PC-3 (cell line): Measurements from ENCODE around the gene PXMP4. TPM values are rescaled to one million over a fixed set of nuclear protein-coding genes. Genes with fewer than 3 reads are reported as not detected.
A peak's percentile ranks its signal among the peaks of the same experiment; 100 is the strongest.

Source experiments
- ATAC-seq: fragments of 200-7000 bp; cut with Tn5 transposase; 2 replicates; pipeline ENCODE4 v1.9.1; 2020; ENCODE audit warnings: mild to moderate bottlenecking, moderate library complexity
- BruUV-seq: library from RNA; stranded (reverse); fragments of 400-500 nt; replicated peaks from 2 replicates; lab custom pipeline; 2021; lab: Mats Ljungman, UMichigan
- CTCF ChIA-PET: fragments of 300-600 bp; sonication (Branson Sonifier 250); formaldehyde crosslinking; loops from one replicate; lab custom pipeline; 2022; ENCODE audit warnings: antibody characterized with exemption; lab: Charles Lee
- POLR2A ChIA-PET: fragments of 300-600 bp; sonication (Branson Sonifier 250); formaldehyde crosslinking; loops from one replicate; lab custom pipeline; 2022; ENCODE audit warnings: antibody characterized with exemption; ENCODE audit not compliant: unreplicated experiment; lab: Charles Lee
- DNase-seq: peaks from one replicate; pipeline ENCODE4 v3.0.0-alpha.2; 2015
- H2AFZ ChIP-seq: fragments of 300-600 bp; sonication (generic); 2 replicates; pipeline ENCODE4 v1.6.0; 2016; ENCODE audit warnings: antibody characterized with exemption, low read length
- H3F3A ChIP-seq: fragments of 300-600 bp; sonication (generic); one replicate; pipeline ENCODE4 v1.6.0; 2017; ENCODE audit warnings: antibody characterized with exemption, low read length, control low read depth, mild to moderate bottlenecking; ENCODE audit not compliant: unreplicated experiment
- H3K27ac ChIP-seq: fragments of 300-600 bp; sonication (generic); 2 replicates; pipeline ENCODE4 v1.5.1; 2016; ENCODE audit warnings: mild to moderate bottlenecking, low read length
- H3K27me3 ChIP-seq: fragments of 300-600 bp; sonication (generic); 2 replicates; pipeline ENCODE4 v1.6.1; 2016; ENCODE audit warnings: low read length, mixed read lengths
- H3K36me3 ChIP-seq: fragments of 300-600 bp; sonication (generic); 2 replicates; pipeline ENCODE4 v1.6.1; 2016; ENCODE audit warnings: low read depth, mixed run types, low read length, mixed read lengths
- H3K4me1 ChIP-seq: fragments of 300-600 bp; sonication (generic); 2 replicates; pipeline ENCODE4 v1.5.1; 2016; ENCODE audit warnings: low read length; ENCODE audit not compliant: insufficient read depth
- H3K4me2 ChIP-seq: fragments of 300-600 bp; sonication (generic); 2 replicates; pipeline ENCODE4 v1.6.0; 2016; ENCODE audit warnings: low read length
- H3K4me3 ChIP-seq: fragments of 300-600 bp; sonication (generic); 2 replicates; pipeline ENCODE4 v1.5.1; 2016; ENCODE audit warnings: mild to moderate bottlenecking, low read length, mixed read lengths
- H3K79me2 ChIP-seq: fragments of 300-600 bp; sonication (generic); 2 replicates; pipeline ENCODE4 v1.6.1; 2017; ENCODE audit warnings: low read length, mixed read lengths
- H3K9ac ChIP-seq: fragments of 300-600 bp; sonication (generic); 2 replicates; pipeline ENCODE4 v1.6.0; 2016; ENCODE audit warnings: mild to moderate bottlenecking, low read length
- H3K9me2 ChIP-seq: fragments of 300-600 bp; sonication (generic); replicated peaks from 2 replicates; pipeline ENCODE4 v1.6.1; 2016; ENCODE audit warnings: mixed run types, low read length, mixed read lengths
- H3K9me3 ChIP-seq: fragments of 300-600 bp; sonication (generic); 2 replicates; pipeline ENCODE4 v1.6.1; 2016; ENCODE audit warnings: low read length, mixed read lengths
- H4K20me1 ChIP-seq: fragments of 300-600 bp; sonication (generic); 2 replicates; pipeline ENCODE4 v1.6.1; 2016; ENCODE audit warnings: low read length, mixed read lengths
- EZH2 ChIP-seq: fragments of 300-600 bp; sonication (generic); IDR thresholded peaks from one replicate; pipeline ENCODE4 v1.6.1; 2017; ENCODE audit warnings: antibody characterized with exemption, mild to moderate bottlenecking, low read length; ENCODE audit not compliant: unreplicated experiment
- EZH2phosphoT487 ChIP-seq: fragments of 300-600 bp; sonication (generic); IDR thresholded peaks from 2 replicates; pipeline ENCODE4 v1.6.1; 2018; ENCODE audit warnings: mild to moderate bottlenecking, antibody characterized with exemption, low read length, borderline replicate concordance
- intact Hi-C: fragments of 100-400 bp; cut with micrococcal nuclease; formaldehyde crosslinking; loops from 2 replicates; pipeline ENCODE4 v1.9.0; 2023
- total RNA-seq: library from RNA; depleted of rRNA; stranded (reverse); fragments of >200 nt; gene quantifications from 2 replicates; pipeline ENCODE4 v1.2.3, GENCODE V29; 2014
- TF ChIP-seq, protein P1 (sequence below): fragments of 300-600 bp; sonication (generic); conservative IDR thresholded peaks from 2 replicates; pipeline ENCODE4 v1.5.1; 2017; ENCODE audit warnings: antibody characterized with exemption, low read depth, mild to moderate bottlenecking, low read length

PXMP4 gene
- total RNA-seq, 1 experiment from 2014 or later, result not detected

DNA sequence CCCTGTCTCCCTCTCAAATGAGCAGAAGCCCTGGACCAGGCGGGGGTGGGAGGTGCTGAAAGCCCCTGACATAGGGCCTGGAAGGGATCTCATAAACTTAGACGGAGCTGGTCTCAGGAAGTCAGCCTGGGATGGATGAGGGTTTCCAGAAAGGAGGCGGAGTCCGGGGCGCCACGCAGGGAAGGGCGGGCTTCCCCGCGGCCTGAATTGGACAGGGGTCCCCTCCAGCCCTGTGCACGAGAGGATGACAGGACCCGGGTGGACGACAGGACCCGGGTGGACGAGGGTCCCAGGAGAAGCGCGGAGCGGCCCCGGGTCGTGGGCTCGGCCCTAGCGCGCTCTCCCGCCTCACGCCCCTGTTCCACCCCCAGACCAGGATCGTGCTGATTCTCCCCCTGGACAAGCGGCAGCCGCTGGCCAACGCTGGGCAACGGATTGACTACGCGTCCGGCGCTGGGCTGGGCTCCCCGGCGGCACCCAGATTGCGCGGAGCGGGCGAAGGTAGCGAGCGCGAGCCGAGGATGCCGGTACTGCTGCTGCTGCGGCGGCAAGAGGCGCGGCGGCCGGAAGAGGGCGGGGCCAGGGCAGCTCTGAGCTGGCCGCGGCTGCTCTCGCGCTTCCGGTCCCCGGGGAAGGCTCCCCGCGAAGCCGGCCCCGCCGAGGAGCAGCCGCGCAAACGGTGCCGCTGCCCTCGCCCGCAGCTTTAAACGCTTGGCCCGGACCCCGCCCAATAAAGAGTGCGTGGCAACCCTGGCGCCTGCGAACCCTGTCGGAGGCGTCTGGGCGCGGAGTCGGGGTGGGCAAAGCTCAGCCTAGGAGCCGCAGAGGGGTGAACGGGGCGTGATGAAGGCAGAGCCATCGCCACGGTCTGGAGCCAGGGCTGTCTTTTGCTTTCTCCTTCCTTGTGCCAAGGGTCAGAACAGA lies 56.7 kb downstream of the PXMP4 start:
- Histone ChIP-seq H3K9me3 (no peaks in the 10 kb centered on the region), H2AFZ (peak overlapping the region; percentile 91), H3K4me3 (peak overlapping the region; percentile 81), H3K9ac (peak overlapping the region; percentile 73), H4K20me1 (no peaks in the 10 kb centered on the region), H3F3A (no peaks in the 10 kb centered on the region), H3K27ac (0 out of 2 replicates have a peak overlapping the region, but pooled peaks have one; percentile 2), H3K4me2 (peak overlapping the region; percentile 98), H3K79me2 (0 out of 2 replicates have a peak, but pooled peaks cover 2% of the 10 kb centered on the region), H3K4me1 (peaks cover 23% of the 10 kb centered on the region; the same call in 1 of the 2 replicates), H3K9me2 (no peaks in the 10 kb centered on the region), H3K27me3 (no peaks in the 10 kb centered on the region), H3K36me3 (peaks cover 2% of the 10 kb centered on the region; the same call in 1 of the 2 replicates)
- ChIA-PET POLR2A (interaction anchor here (0.6 to 0.7 kb wide), 3 partner anchors 149 to 397 kb away, joined by 4 to 6 read pairs (median 6); no protein-coding TSS in a partner anchor), CTCF (interaction anchor here (0.7 kb wide), 1 partner anchor 173 kb away, joined by 3 read pairs; the partner anchor contains the start of gene CBFA2T2)
- intact Hi-C loops, result no loop called here
- ATAC-seq (peak; percentile 65), DNase-seq (peak; percentile 78)
- TSS peak; percentile 25 for BruUV-seq
- TF ChIP-seq, protein P1, sequence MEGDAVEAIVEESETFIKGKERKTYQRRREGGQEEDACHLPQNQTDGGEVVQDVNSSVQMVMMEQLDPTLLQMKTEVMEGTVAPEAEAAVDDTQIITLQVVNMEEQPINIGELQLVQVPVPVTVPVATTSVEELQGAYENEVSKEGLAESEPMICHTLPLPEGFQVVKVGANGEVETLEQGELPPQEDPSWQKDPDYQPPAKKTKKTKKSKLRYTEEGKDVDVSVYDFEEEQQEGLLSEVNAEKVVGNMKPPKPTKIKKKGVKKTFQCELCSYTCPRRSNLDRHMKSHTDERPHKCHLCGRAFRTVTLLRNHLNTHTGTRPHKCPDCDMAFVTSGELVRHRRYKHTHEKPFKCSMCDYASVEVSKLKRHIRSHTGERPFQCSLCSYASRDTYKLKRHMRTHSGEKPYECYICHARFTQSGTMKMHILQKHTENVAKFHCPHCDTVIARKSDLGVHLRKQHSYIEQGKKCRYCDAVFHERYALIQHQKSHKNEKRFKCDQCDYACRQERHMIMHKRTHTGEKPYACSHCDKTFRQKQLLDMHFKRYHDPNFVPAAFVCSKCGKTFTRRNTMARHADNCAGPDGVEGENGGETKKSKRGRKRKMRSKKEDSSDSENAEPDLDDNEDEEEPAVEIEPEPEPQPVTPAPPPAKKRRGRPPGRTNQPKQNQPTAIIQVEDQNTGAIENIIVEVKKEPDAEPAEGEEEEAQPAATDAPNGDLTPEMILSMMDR, result no peak

DNA sequence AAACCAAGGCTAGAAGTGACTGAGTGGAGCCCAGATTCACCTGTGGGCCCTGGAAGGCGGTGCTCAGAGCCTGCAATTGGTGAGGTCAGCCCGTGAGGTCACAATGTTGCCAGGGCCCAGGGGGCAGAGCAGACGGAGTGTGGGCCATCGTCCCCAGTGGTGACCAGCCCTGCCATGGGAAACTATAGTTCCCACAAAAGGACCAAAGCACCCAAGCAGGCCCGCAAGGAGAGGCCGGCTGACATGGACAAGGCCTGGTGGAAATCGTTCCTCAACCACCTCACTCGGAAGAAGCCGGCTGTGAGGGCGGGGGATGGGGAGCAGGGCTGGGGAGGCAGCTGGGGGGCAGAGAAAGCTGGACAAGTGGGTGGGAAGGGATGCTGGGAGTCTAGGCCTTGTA lies 57.9 kb downstream of the PXMP4 start, which contains the start of gene C20orf144:
Gene C20orf144 (plus strand): TSS at position 156 of the 400 bp plus-strand sequence. CDS start 19 bp downstream, at position 175.
- CTCF ChIA-PET, result no interaction called here
- H3K9me3 ChIP-seq, result no peaks in the 10 kb centered on the region

More for the DNA sequence above, 57.9 kb downstream of the PXMP4 start, which contains the start of gene C20orf144:
- Histone ChIP-seq H3K27ac (no peak within 1 kb of the TSS), H3K36me3 (no peaks in the 10 kb centered on the region; the same call in 1 of the 2 replicates), H3K4me3 (peak within 1 kb of the TSS; percentile 81), H3F3A (no peaks in the 10 kb centered on the region), H3K27me3 (no peaks in the 10 kb centered on the region), H4K20me1 (no peaks in the 10 kb centered on the region), H2AFZ (peak within 1 kb of the TSS; percentile 91), H3K9ac (peak within 1 kb of the TSS; percentile 73), H3K9me2 (no peaks in the 10 kb centered on the region), H3K4me1 (peaks cover 14% of the 10 kb centered on the region; the same call in 1 of the 2 replicates), H3K79me2 (no peaks in the 10 kb centered on the region), H3K4me2 (peak within 1 kb of the TSS; percentile 98)
- no peak for TF ChIP-seq EZH2
- no peak for TF ChIP-seq EZH2phosphoT487
- TF ChIP-seq, protein P1, result no peak
- POLR2A ChIA-PET, result no interaction called here
- ATAC-seq, result no peak
- no peak for DNase-seq
- intact Hi-C loops, result no loop called here
- no TSS peak for BruUV-seq
